Fibroblast of peridontal ligament (primary cell): ENCODE data around the gene KPNA1.

ENCODE experiments used
- DNase-seq: peaks from one replicate; pipeline ENCODE4 v3.0.0-alpha.2; 2010; ENCODE audit errors: extremely low read depth

Gene KPNA1

GRCh38 chr3:122415104-122415744, 99.5 kb downstream of the KPNA1 start:
- DNase-seq, result peak; percentile 43

DNA sequence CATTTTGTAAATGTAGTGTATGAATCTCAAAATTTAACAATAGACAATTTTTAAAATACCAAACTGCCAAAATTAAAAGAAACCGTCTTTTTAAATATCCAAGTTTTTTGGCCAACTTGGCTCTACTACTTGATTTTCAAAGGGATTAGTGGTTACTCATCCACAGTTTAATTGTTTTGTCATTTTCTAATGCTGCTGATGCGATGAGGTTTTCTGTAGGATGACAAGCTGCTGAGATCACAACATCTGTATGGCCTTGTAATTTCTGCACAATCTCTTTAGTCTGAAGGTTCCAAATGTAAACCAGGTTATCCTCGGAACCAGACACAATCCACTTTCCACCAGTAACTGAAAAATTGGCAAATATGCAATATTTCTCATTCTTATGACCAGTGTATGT, 100.3 kb downstream of the KPNA1 start:
- no peak for DNase-seq

DNA sequence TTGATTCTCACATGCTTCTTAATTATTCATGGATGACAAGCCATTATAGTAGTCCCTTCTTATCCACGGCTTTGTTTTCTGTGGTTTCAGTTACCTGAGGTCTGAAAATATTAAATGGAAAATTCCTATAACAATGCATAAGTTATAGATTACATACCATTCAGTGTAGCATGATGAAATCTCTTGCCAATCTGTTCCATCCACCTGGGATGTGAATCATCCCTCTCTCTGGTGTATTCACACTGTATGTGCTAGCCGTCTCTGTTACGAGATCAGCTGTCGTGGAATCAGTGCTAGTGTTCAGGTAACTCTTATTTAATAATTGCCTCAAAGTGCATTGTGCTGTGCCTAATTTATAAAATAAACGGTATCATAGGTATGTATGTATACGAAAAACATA, 104.1 kb downstream of the KPNA1 start:
- no peak for DNase-seq

DNA sequence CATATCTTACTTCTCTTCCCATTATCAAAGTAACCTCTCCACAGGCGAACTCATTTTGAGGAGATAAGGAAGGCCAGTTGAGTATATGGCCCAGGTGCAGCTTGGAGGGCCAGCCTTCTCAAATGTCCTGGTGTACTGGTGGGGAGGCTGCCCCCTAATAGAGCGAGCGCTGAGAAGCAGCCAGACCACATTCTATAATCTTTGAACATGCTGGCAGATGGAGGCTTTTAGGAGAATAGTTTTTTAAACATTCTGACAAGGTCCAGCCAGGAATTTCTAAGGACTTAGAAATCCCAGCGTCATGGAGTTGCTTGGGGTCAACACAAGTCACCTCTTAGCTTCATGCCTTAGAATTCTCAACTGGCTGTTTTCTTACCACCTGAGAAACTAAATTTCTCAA, 104.6 kb downstream of the KPNA1 start:
- no peak for DNase-seq

DNA sequence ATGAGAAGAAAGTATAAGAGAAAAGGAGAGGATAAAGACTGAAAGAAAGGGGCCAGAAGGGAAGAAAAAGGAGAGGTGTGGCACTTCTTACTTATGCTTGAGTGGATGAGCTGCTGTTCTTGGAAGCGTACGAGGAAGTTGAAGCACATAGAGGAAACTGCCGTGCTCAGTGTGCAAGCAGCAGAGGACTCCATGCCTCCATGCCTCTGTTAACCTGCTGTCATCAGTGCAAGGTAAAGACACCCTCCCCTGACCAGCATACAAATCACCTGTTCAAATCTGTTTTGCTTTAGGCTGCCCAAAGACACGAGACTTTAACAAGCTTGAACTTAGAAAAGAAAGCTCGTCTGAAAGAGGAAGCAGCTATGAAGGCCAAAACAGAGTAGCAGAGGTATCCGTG, 105.3 kb downstream of the KPNA1 start:
- DNase-seq, result no peak

DNA sequence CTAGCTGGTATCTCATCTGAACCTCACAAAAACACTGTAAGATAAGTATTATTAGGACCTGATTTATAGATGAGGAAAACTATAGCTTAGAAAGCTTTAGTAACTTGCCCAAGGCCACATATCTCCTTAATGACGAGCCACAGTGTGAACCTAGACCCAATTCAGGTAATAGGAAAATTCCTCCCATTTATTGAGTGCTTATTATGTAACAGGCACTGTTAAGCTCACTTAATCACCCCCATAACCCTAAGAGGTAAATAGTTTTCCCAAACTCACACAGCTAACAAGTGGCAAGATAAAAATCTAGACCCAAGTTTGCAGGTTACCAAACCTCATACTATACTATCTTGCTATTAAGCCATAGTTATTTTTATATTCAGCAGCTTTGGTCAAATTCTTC, 106.8 kb downstream of the KPNA1 start:
- DNase-seq, result no peak

- no peak for DNase-seq
Observed at GRCh38 chr3:122406198-122406597, 108.5 kb downstream of the KPNA1 start.

DNA sequence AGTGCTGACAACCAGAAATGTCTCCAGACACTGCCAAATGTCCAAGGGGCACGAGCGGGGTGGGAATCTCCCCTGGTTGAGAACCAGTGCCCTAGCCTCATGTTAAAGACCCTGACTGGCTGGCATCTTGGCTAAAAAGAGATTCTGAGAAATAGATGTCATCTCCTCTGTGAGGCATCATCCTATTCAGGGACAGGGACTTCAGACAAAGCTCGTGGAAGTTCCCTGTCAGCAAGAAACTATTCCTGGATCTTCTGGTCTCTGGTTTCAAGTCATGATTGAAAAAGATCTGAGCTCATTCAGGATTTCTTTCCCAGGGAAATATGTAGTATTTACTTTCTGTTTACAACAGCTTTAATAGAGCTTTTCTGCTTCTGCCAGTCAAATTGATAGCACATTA, 109.7 kb downstream of the KPNA1 start:
- DNase-seq, result no peak

GRCh38 chr3:122403489-122403888, 111.2 kb downstream of the KPNA1 start:
- no peak for DNase-seq

DNA sequence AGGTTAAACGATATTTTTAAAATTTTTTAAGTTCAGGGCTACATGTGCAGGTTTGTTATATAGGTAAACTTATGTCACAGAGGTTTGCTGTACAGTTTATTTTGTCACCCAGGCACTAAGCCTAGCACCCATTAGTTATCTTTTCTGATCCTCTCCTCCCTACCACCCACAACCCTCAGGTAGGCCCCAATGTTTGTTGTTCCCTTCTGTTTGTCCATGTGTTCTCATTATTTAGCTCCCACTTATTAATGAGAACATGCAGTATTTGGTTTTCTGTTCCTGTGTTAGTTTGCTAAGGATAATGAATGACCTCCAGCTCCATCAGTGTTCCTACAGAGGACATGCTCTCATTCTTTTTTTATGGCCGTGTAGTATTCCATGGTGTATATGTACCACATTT, 115.8 kb downstream of the KPNA1 start:
- DNase-seq, result no peak

- no peak for DNase-seq
Observed at GRCh38 chr3:122397201-122397600, 117.5 kb downstream of the KPNA1 start.

GRCh38 chr3:122396511-122396910, 118.2 kb downstream of the KPNA1 start:
- no peak for DNase-seq

GRCh38 chr3:122395582-122395981, 119.2 kb downstream of the KPNA1 start:
- peak; percentile 12 for DNase-seq

- DNase-seq, result no peak
Observed at GRCh38 chr3:122394173-122394572, 120.6 kb downstream of the KPNA1 start.

GRCh38 chr3:122392868-122393844, 121.6 kb downstream of the KPNA1 start:
- DNase-seq, result peak; percentile 67

- DNase-seq, result no peak
Observed at GRCh38 chr3:122391681-122392446, 122.9 kb downstream of the KPNA1 start.

DNA sequence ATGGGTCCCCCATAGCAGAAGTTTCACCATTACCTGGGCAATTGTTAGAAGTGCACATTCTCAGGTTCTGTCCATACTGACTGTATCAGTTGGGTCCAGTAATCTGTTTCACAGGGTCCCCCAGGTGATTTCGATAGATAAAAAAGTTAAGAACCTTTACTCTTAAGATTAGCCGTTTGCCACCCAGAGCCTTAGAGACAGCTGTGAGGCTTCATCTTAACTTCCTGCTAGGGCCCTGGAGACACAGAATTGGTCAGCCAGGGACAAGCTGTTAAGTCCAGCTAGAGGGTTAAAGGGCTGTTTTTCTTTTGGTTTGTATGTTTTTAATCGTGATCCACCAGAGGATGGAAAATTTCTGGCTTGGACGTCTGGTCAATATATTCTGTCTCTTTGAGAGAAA, 124.1 kb downstream of the KPNA1 start:
- no peak for DNase-seq

DNA sequence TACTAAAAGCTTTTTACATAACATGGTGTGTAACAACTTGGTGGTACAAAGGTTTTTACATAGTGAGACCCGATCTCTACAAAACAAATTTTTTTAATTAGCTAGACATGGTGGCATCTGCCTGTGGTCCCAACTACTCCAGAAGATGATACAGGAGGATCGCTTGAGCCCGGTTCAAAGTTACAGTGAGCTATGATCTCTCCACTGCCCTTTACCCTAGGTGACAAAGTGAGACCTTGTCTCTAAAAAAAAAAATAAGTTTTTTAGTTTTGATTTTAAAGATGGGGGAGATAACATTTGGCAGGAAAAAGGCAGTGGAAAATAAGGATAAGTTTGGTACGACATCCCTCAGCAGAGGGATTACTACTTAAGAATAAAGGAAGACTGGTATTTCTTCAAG, 124.8 kb downstream of the KPNA1 start:
- no peak for DNase-seq

- no peak for DNase-seq
Observed at GRCh38 chr3:122389197-122389596, 125.5 kb downstream of the KPNA1 start.

GRCh38 chr3:122387709-122388108, 127.0 kb downstream of the KPNA1 start:
- no peak for DNase-seq

GRCh38 chr3:122383771-122384697, 130.7 kb downstream of the KPNA1 start, which contains the start of gene FAM162A:
FAM162A (plus strand) TSS chr3:122384182; CDS start chr3:122384266, 84 bp downstream.
- peak; percentile 68 for DNase-seq
